KOPT-K1 (cell line): ENCODE data around the gene ETV6.

Source experiments
- H3K27ac ChIP-seq: fragments of 200-600 bp; sonication (generic); 2 replicates; pipeline ENCODE4 v1.5.1; 2016; ENCODE audit warnings: antibody characterized with exemption, mild to moderate bottlenecking, low read depth, low read length; ENCODE audit not compliant: poor library complexity, severe bottlenecking
- H3K36me3 ChIP-seq: fragments of 200-600 bp; sonication (generic); 2 replicates; pipeline ENCODE4 v1.5.1; 2017; ENCODE audit warnings: antibody characterized with exemption, mild to moderate bottlenecking, low read length, moderate library complexity; ENCODE audit not compliant: insufficient read depth
- H3K9me3 ChIP-seq: fragments of 200-600 bp; sonication (generic); 2 replicates; pipeline ENCODE4 v1.5.1; 2017; ENCODE audit warnings: antibody characterized with exemption, low read length, mild to moderate bottlenecking; ENCODE audit not compliant: insufficient read depth, poor library complexity, severe bottlenecking

The ETV6 gene

GRCh38 chr12:11734580-11735180, 85.2 kb downstream of the ETV6 start:
- Histone ChIP-seq H3K27ac (no peak overlapping the region), H3K36me3 (no peaks in the 10 kb centered on the region), H3K9me3 (no peaks in the 10 kb centered on the region)

- Histone ChIP-seq H3K36me3 (no peaks in the 10 kb centered on the region), H3K27ac (no peak overlapping the region), H3K9me3 (no peaks in the 10 kb centered on the region)
These were observed 89.0 kb downstream of the ETV6 start for GRCh38 chr12:11738450-11738849.

- no peaks in the 10 kb centered on the region for H3K9me3 ChIP-seq
- no peak overlapping the region for H3K27ac ChIP-seq
- no peaks in the 10 kb centered on the region for H3K36me3 ChIP-seq
These were observed 90.6 kb downstream of the ETV6 start for GRCh38 chr12:11739980-11740577.

GRCh38 chr12:11741434-11742092, 92.1 kb downstream of the ETV6 start:
- Histone ChIP-seq H3K27ac (no peak overlapping the region), H3K36me3 (no peaks in the 10 kb centered on the region), H3K9me3 (no peaks in the 10 kb centered on the region)

DNA sequence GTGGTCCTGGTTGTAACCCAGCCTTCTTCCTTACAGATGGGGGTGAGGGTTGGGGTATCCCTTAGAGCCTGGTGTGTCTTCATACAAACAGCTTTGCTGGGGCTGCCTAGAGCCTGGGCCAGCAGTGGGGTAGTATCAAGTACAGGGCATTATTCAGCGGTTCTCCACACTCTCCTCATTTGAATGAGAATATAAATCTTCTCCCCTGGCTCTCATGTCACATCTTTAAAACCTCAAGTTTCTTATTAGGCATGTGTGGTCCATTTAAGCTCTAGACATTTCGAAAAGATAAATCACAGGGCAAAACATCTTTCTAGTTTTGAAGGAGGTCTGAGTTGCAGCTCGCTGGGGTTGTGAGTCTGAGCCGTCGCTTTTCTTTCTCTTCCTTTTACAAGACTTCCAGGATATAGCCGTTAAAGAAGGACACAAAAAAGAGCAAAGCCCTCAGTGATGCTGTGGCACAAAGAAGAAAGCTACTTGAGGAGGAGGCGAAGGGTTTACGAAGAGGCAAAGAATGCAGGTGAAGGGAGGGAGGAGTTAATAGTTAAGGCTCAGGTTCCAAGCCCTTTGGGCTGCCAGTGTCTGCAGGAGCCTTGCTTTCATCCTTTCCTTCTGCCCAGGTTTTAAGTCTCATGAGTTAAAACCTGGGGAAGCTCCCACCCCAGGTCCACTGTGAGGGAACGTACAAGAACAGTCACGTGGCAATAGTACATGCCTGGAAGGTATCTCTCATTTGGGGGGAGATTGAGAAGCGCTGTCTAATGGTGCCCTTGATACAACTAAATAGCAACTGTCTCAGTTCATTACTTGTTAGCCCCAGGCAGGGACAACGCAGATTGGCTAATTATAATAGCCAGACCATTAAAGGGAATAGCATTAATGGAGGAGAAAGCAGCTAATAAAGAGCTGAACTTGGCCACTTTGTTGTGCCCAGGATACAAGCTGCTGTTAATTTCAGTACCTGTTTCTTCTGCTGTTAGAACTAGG, 94.2 kb downstream of the ETV6 start:
- no peaks in the 10 kb centered on the region for H3K36me3 ChIP-seq
- H3K27ac ChIP-seq: no peak overlapping the region
- H3K9me3 ChIP-seq: no peaks in the 10 kb centered on the region

- no peak overlapping the region for H3K27ac ChIP-seq
- no peaks in the 10 kb centered on the region for H3K9me3 ChIP-seq
- no peaks in the 10 kb centered on the region for H3K36me3 ChIP-seq
These were observed 94.9 kb downstream of the ETV6 start for GRCh38 chr12:11744410-11744801.

- Histone ChIP-seq H3K27ac (no peak overlapping the region), H3K36me3 (no peaks in the 10 kb centered on the region)
These were observed 95.6 kb downstream of the ETV6 start for GRCh38 chr12:11745113-11745512.

DNA sequence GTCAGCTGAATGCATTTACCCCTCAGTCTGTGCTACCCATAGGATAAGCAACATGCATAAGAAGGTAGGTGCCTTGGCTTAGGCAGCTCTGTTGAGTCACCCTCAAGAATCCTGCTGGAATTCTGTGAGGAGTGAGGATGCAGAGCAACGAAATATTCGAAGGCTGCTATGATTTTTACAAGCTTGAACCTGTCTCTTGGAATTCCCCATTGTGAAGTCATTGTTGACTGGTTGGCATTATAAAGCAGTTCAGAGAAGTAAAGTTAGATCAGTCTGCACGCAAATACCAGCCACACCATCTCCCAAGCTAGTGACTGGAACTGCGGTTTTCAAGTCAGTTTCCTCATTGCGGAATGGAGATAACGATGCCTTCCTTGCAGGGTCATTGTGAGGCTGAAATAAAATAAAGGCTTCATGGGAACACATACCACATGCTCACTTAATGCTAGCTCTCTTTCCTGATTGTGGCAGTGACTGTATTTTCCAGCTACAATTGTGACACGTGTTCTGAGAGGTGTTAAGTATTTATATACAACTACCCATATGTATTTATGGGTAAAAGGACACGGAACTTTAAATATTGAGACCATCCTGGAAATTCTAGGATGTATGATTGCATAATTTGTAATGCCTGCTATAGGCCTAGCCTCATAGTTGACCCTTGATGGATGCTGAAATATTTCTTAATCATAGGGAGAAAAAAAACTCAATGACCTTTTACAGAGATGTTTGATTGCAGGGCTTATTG, 96.7 kb downstream of the ETV6 start:
- no peak overlapping the region for H3K27ac ChIP-seq
- H3K9me3 ChIP-seq: no peaks in the 10 kb centered on the region
- H3K36me3 ChIP-seq: no peaks in the 10 kb centered on the region

More at GRCh38 chr12:11745113-11745512, 95.6 kb downstream of the ETV6 start:
- no peaks in the 10 kb centered on the region for H3K9me3 ChIP-seq

GRCh38 chr12:11746940-11747716, 97.7 kb downstream of the ETV6 start:
- no peak overlapping the region for H3K27ac ChIP-seq
- H3K9me3 ChIP-seq: no peaks in the 10 kb centered on the region
- H3K36me3 ChIP-seq: no peaks in the 10 kb centered on the region

GRCh38 chr12:11747969-11748368, 98.5 kb downstream of the ETV6 start:
- H3K36me3 ChIP-seq: no peaks in the 10 kb centered on the region
- H3K27ac ChIP-seq: no peak overlapping the region
- H3K9me3 ChIP-seq: no peaks in the 10 kb centered on the region

DNA sequence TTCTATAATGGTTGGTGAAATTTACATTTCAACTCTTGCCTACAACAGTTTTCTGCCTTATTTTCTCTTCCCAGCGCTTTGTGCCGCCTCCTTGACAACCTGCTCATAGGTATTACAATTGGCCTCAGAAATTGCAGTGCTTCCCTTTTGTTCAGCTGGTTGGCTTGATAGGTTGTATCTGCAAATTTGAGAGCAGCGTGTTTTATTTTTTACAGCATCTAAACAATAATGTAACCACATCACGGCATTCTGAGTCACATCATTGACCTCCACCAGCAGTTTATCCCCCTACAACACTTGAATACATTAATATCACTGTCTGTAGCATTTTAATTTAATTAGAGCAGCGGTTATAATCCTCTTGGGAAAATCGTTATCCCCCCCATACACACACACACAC, 99.4 kb downstream of the ETV6 start:
- H3K36me3 ChIP-seq: peaks cover 5% of the 10 kb centered on the region; the same call in 1 of the 2 replicates
- H3K27ac ChIP-seq: peak overlapping the region; percentile 76
- H3K9me3 ChIP-seq: no peaks in the 10 kb centered on the region

DNA sequence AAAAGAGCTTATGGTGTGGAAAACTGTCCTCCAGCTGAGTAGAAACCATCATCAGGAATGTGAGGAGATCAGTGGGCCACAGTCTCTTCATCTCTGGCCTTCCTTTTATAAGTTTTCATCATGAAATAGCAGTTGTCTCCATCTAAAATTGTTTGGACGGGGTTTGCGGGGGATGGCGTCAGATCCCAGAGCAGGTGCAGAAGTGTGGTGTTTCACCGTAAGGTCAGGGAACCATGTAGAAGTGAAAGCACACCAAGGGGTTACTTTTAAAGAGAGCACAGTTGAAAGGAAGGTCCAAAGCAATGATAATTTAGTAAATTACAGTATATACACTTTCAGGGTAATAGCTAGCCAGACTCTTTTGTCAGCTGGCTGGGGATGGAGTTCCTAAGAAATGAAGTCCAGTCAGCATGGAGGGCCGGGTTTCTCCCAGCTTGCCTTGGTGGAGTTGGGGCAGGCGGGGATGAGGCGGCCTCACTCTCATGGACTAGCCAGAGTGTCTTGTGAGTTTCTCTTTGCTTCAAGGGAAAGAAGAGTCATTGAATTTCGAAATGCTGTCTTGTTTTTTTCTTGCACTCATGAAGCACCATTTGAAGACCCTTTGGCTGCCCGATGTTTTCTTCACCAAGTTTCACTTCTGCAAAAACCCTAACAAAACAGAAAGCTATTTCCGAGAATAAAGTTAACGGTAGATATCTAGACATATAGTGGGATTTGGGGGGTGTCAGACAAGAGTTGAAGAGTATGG, 100.6 kb downstream of the ETV6 start:
- peak overlapping the region; percentile 76 for H3K27ac ChIP-seq
- H3K9me3 ChIP-seq: no peaks in the 10 kb centered on the region
- H3K36me3 ChIP-seq: peaks cover 12% of the 10 kb centered on the region; the same call in 1 of the 2 replicates

- H3K36me3 ChIP-seq: peaks cover 17% of the 10 kb centered on the region; the same call in 1 of the 2 replicates
- H3K27ac ChIP-seq: peak overlapping the region; percentile 76
- H3K9me3 ChIP-seq: no peaks in the 10 kb centered on the region
These were observed 103.1 kb downstream of the ETV6 start for GRCh38 chr12:11752403-11753149.
